ENCODE data around the gene GRK7.

Gene GRK7

DNA sequence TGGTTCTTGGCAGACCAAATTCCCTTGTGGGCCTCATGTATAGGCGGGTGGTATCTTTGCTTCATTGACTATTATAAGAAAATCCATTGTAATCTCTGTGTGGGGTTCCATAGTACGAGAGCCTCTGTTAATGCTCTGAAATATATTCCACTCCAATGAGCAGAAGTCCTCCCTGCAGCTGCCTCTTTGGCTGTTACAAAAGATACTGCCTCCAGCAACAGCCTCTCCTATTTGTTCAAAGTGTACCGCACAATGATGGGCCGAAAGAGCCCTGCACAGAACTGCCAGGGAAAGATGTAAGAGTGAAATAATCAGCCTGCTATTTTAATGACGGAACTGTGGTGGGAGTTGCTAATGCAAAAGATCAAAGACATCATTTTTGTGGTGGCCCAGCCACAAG is 48.9 kb downstream of the GRK7 start:
- no peak overlapping the region for H3K4me3 ChIP-seq (ENCODE audit: low read depth, low read length)
- DNase-seq (ENCODE audit: low read depth), result no peak
- TF ChIP-seq, protein P1, sequence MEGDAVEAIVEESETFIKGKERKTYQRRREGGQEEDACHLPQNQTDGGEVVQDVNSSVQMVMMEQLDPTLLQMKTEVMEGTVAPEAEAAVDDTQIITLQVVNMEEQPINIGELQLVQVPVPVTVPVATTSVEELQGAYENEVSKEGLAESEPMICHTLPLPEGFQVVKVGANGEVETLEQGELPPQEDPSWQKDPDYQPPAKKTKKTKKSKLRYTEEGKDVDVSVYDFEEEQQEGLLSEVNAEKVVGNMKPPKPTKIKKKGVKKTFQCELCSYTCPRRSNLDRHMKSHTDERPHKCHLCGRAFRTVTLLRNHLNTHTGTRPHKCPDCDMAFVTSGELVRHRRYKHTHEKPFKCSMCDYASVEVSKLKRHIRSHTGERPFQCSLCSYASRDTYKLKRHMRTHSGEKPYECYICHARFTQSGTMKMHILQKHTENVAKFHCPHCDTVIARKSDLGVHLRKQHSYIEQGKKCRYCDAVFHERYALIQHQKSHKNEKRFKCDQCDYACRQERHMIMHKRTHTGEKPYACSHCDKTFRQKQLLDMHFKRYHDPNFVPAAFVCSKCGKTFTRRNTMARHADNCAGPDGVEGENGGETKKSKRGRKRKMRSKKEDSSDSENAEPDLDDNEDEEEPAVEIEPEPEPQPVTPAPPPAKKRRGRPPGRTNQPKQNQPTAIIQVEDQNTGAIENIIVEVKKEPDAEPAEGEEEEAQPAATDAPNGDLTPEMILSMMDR (IDR thresholded peaks at IDR 0.05; ENCODE audit: control insufficient read depth, extremely low read depth, insufficient read depth), result no peak

DNA sequence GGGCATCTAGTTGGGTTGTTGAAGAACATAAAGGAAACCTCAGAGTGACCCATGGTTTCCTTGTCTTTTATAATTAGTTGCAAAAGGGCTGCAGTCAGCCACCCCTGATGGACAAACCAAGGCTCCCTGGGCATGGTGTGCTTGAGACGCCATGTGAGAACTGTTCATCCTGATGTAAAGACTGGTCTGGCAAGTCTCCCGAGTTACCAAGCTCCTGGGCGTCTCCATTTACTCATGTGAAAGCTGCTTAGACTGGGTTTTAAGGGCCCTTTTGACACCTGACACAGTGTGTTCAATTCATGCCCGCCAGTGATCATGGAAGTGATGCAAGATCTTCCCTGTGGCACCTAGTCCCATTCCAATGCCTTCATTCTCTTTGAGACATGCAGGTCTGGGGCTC is 49.4 kb downstream of the GRK7 start:
- TF ChIP-seq, protein P1 (IDR thresholded peaks at IDR 0.05; ENCODE audit: control insufficient read depth, extremely low read depth, insufficient read depth), result no peak

More for the DNA sequence above, 49.4 kb downstream of the GRK7 start:
- no peak overlapping the region for H3K4me3 ChIP-seq (ENCODE audit: low read depth, low read length)
- DNase-seq (ENCODE audit: low read depth), result no peak

All from LNCaP clone FGC (cell line).